Natural killer cell treated with Interleukin-12 subunit alpha and Interleukin-12 subunit beta and Interleukin-15 and Interleukin-18, amount 100 ng/mL, for 72 hours (primary cell): ENCODE results near the gene ZNF718. TPM values are rescaled to one million over a fixed set of nuclear protein-coding genes. Genes with fewer than 3 reads are reported as not detected.
"Not testable (repeated sequence)": the region's sequence is repeated elsewhere in the genome, so short reads cannot be mapped to it uniquely, and the experiment has no call there.

Experiments used
- ATAC-seq, 2 donors: fragments of 150-1000 bp; cut with Tn5 transposase in 1 of 2; sonication (Bioruptor Pico), chemical (Tn5 transposase) in 1 of 2; 2 replicates each; pipeline ENCODE4 v1.10.0; 2021
- DNase-seq: peaks from one replicate; pipeline ENCODE4 v3.0.0; 2022; ENCODE audit warnings: low spot score
- H3K27ac Mint-ChIP-seq, 2 donors: 1 replicate in 1 of 2; 2 replicates in 1 of 2; pipeline ENCODE4 v1.8.0; 2022; ENCODE audit warnings: mixed read lengths in 2 of 2, mild to moderate bottlenecking in 1 of 2, moderate library complexity in 1 of 2
- H3K27me3 Mint-ChIP-seq, 2 donors: 1 replicate in 1 of 2; 2 replicates in 1 of 2; pipeline ENCODE4 v1.8.0; 2022; ENCODE audit warnings: mixed read lengths in 2 of 2
- H3K36me3 Mint-ChIP-seq: one replicate; pipeline ENCODE4 v1.8.0; 2022; ENCODE audit warnings: mixed read lengths
- H3K4me1 Mint-ChIP-seq, 2 donors: 1 replicate in 1 of 2; 2 replicates in 1 of 2; pipeline ENCODE4 v1.8.0; 2022; ENCODE audit warnings: low read depth in 2 of 2, mixed read lengths in 2 of 2, mild to moderate bottlenecking in 1 of 2
- H3K4me3 Mint-ChIP-seq: one replicate; pipeline ENCODE4 v1.8.0; 2022; ENCODE audit warnings: mixed read lengths
- H3K9me3 Mint-ChIP-seq: 2 replicates; pipeline ENCODE4 v1.8.0; 2022; ENCODE audit warnings: mixed read lengths
- total RNA-seq, 2 donors: library from RNA; stranded (reverse); gene quantifications; one replicate each; pipeline ENCODE4 v1.2.3, GENCODE V29; 2022

The ZNF718 gene
- total RNA-seq, 2 donors from 2014 or later: 10.4 to 10.8 TPM

GRCh38 chr4:121408-122084 lies 2.8 kb upstream of the ZNF718 start:
- Mint-ChIP-seq H3K4me3 (peak overlapping the region; percentile 81), H3K9me3 (peaks cover 9% of the 10 kb centered on the region)

DNA sequence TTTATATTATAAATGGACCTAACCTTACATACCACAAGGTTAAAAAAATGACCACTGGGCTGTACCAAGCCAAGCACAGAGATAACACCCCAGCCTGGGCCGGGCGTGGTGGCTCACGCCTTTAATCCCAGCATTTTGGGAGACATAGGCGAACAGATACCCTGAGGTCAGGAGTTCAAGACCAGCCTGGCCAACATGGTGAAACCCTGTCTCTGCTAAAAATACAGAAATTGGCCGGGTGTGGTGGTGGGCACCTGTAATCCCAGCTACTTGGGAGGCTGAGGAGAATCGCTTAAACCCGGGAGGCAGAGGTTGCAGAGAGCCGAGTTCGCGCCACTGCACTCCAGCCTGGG lies 403 bp upstream of the ZNF718 start:
- Mint-ChIP-seq H3K4me1 (peaks cover 33 to 38% of the 10 kb centered on the region in 2 donors), H3K27ac (peak overlapping the region; percentile 93 to 98), H3K36me3 (peaks cover 27% of the 10 kb centered on the region), H3K4me3 (peak overlapping the region; percentile 93)
- not testable (repeated sequence) for DNase-seq, H3K9me3 Mint-ChIP-seq, ATAC-seq, H3K27me3 Mint-ChIP-seq

More at GRCh38 chr4:121408-122084, 2.8 kb upstream of the ZNF718 start:
- H3K36me3 Mint-ChIP-seq: peaks cover 46% of the 10 kb centered on the region
- peak overlapping the region; percentile 83 to 92 for H3K27ac Mint-ChIP-seq
- peak; percentile 87 for DNase-seq
- H3K27me3 Mint-ChIP-seq: no peaks in the 10 kb centered on the region
- ATAC-seq: peak; percentile 74 to 79
- peaks cover 39 to 48% of the 10 kb centered on the region in 2 donors for H3K4me1 Mint-ChIP-seq

- H3K36me3 Mint-ChIP-seq: peaks cover 27% of the 10 kb centered on the region
- peaks cover 33 to 35% of the 10 kb centered on the region in 2 donors for H3K4me1 Mint-ChIP-seq
- ATAC-seq: no peak
- DNase-seq: peak; percentile 61
- H3K27ac Mint-ChIP-seq: peak overlapping the region; percentile 93 to 98
- H3K4me3 Mint-ChIP-seq: peak overlapping the region; percentile 93
- H3K9me3 Mint-ChIP-seq: peaks cover 7% of the 10 kb centered on the region
- H3K27me3 Mint-ChIP-seq: no peaks in the 10 kb centered on the region
Observed at GRCh38 chr4:125091-125771, 930 bp downstream of the ZNF718 start.

DNA sequence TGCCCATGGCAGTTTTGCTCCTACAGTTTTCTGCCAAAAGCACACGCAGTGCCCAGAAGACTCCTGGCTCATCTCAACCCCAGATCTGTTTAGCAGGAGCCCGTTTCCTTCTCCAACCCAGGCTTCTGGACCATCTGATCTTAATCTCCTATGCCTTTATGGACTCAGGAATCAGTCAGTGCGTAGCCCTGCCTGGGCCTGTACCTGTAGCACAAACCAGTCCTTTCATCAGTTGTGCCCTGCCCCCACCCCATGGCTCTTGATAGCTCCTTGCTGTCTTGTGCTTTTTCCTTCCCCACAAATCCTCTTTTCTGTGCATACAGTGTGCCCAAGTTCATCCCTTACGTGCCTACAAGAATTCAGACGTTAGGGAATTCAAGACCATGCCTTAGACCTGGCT lies 1.5 kb downstream of the ZNF718 start:
- H3K4me3 Mint-ChIP-seq: peak overlapping the region; percentile 93
- DNase-seq (no peak), ATAC-seq (no peak)
- no peaks in the 10 kb centered on the region for H3K27me3 Mint-ChIP-seq
- H3K4me1 Mint-ChIP-seq: peaks cover 28 to 29% of the 10 kb centered on the region in 2 donors
- H3K36me3 Mint-ChIP-seq: peaks cover 24% of the 10 kb centered on the region
- peak overlapping the region; percentile 93 to 98 for H3K27ac Mint-ChIP-seq
- peaks cover 6% of the 10 kb centered on the region for H3K9me3 Mint-ChIP-seq

GRCh38 chr4:132483-132882 lies 8.2 kb downstream of the ZNF718 start:
- Mint-ChIP-seq H3K27me3 (no peaks in the 10 kb centered on the region), H3K4me1 (peaks cover 0 to 16% of the 10 kb centered on the region in 2 donors), H3K27ac (no peak overlapping the region), H3K4me3 (no peak overlapping the region), H3K9me3 (no peaks in the 10 kb centered on the region), H3K36me3 (peaks cover 9% of the 10 kb centered on the region)
- DNase-seq (no peak), ATAC-seq (no peak)

- no peak overlapping the region for H3K4me3 Mint-ChIP-seq
- H3K36me3 Mint-ChIP-seq: peaks cover 46% of the 10 kb centered on the region
- ATAC-seq (no peak), DNase-seq (no peak)
- H3K9me3 Mint-ChIP-seq: peaks cover 7% of the 10 kb centered on the region
- H3K27ac Mint-ChIP-seq: peak overlapping the region in 1 of 2 donors; percentile 17
- no peaks in the 10 kb centered on the region for H3K27me3 Mint-ChIP-seq
- H3K4me1 Mint-ChIP-seq: peaks cover 4 to 36% of the 10 kb centered on the region in 2 donors
Observed at GRCh38 chr4:138935-139334, 14.6 kb downstream of the ZNF718 start.

- Mint-ChIP-seq H3K4me3 (no peak overlapping the region), H3K36me3 (peaks cover 54% of the 10 kb centered on the region), H3K4me1 (peaks cover 4 to 36% of the 10 kb centered on the region in 2 donors), H3K27ac (peak overlapping the region in 1 of 2 donors; percentile 74), H3K9me3 (peaks cover 14% of the 10 kb centered on the region), H3K27me3 (no peaks in the 10 kb centered on the region)
- no peak for ATAC-seq
- no peak for DNase-seq
Observed at GRCh38 chr4:139691-140090, 15.4 kb downstream of the ZNF718 start.

DNA sequence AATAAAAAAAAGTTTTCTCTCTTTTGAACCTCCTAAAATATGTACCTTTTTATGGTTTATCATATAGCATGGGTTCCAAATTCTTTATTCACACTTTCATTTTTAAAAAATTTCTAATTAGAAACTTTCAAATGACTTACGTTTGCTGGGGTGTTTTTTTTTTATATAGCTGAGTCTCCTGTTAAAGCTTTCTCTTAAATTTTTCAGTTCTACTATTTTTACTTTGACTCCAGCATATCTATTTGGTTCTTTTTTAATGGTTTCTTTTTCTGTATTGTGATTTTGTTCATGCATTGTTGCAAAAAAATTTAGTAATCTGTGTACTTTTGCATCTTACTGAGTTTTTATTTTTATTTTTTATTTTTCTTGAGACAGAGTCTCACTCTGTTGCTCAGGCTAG lies 22.3 kb downstream of the ZNF718 start:
- Mint-ChIP-seq H3K27me3 (no peaks in the 10 kb centered on the region), H3K27ac (no peak overlapping the region), H3K36me3 (peaks cover 40% of the 10 kb centered on the region), H3K4me1 (no peaks in the 10 kb centered on the region), H3K9me3 (peaks cover 11% of the 10 kb centered on the region), H3K4me3 (no peak overlapping the region)
- no peak for DNase-seq
- ATAC-seq: no peak

- Mint-ChIP-seq H3K27me3 (no peaks in the 10 kb centered on the region), H3K4me1 (no peaks in the 10 kb centered on the region)
Observed at GRCh38 chr4:147233-147632, 22.9 kb downstream of the ZNF718 start.

DNA sequence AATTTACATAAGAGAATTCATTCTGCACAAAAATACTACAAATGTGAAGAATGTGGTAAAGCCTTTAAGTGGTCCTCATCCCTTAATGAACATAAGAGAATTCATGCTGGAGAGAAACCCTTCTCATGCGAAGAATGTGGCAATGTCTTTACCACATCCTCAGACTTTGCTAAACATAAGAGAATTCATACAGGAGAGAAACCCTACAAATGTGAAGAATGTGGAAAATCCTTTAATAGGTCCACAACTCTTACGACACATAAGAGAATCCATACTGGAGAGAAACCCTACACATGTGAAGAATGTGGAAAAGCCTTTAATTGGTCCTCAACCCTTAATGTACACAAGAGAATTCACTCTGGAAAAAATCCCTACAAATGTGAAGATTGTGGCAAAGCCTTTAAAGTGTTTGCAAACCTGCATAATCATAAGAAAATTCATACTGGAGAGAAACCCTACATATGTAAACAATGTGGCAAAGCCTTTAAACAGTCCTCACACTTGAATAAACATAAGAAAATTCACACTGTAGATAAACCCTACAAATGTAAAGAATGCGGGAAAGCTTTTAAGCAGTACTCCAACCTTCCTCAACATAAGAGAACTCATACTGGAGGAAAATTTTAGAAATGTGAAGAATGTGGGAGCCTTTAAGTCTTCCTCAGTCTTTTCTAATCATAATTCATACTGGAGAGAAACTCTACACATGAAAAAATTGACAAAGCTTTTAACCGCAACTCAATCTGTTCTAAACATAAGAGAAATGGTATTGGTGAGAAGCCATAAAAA lies 37.4 kb downstream of the ZNF718 start:
- Mint-ChIP-seq H3K9me3 (peaks cover 7% of the 10 kb centered on the region), H3K4me1 (no peaks in the 10 kb centered on the region), H3K4me3 (no peak overlapping the region), H3K27ac (no peak overlapping the region), H3K27me3 (no peaks in the 10 kb centered on the region), H3K36me3 (peaks cover 54% of the 10 kb centered on the region)
- DNase-seq (no peak), ATAC-seq (no peak)

More at GRCh38 chr4:147233-147632, 22.9 kb downstream of the ZNF718 start:
- DNase-seq: no peak
- Mint-ChIP-seq H3K9me3 (peaks cover 11% of the 10 kb centered on the region), H3K27ac (no peak overlapping the region), H3K4me3 (no peak overlapping the region), H3K36me3 (peaks cover 40% of the 10 kb centered on the region)
- ATAC-seq: no peak

DNA sequence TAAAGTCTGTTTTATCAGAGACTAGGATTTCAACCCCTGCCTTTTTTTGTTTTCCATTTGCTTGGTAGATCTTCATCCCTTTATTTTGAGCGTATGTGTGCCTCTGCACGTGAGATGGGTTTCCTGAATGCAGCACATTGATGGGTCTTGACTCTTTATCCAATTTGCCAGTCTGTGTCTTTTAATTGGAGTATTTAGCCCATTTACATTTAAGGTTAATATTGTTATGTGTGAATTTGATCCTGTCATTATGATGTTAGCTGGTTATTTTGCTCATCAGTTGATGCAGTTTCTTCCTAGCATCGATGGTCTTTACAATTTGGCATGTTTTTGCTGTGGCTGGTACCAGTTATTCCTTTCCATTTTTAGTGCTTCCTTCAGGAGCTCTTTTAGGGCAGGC lies 45.3 kb downstream of the ZNF718 start:
- H3K36me3 Mint-ChIP-seq: peaks cover 61% of the 10 kb centered on the region
- not testable (repeated sequence) for H3K4me3 Mint-ChIP-seq, H3K27ac Mint-ChIP-seq

DNA sequence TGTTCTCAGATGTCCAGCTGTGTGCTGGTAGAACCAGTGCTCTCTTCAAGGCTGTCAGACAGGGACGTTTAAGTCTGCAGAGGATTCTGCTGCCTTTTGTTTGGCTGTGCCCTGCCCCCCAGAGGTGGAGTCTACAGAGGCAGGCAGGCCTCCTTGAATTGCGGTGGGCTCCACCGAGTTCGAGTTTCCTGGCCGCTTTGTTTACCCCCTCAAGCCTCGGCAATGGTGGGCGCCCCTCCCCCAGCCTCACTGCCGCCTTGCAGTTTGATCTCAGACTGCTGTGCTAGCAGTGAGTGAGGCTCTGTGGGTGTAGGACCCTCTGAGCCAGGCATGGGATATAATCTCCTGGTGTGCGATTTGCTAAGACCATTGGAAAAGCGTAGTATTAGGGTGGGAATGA lies 47.0 kb downstream of the ZNF718 start:
- not testable (repeated sequence) for ATAC-seq, H3K4me3 Mint-ChIP-seq, H3K27me3 Mint-ChIP-seq, DNase-seq, H3K4me1 Mint-ChIP-seq, H3K27ac Mint-ChIP-seq
- H3K9me3 Mint-ChIP-seq: peaks cover 34% of the 10 kb centered on the region
- H3K36me3 Mint-ChIP-seq: peaks cover 68% of the 10 kb centered on the region

More for the DNA sequence above, 45.3 kb downstream of the ZNF718 start:
- H3K4me1 Mint-ChIP-seq, H3K27me3 Mint-ChIP-seq, ATAC-seq, DNase-seq: not testable (repeated sequence)
- peaks cover 24% of the 10 kb centered on the region for H3K9me3 Mint-ChIP-seq

DNA sequence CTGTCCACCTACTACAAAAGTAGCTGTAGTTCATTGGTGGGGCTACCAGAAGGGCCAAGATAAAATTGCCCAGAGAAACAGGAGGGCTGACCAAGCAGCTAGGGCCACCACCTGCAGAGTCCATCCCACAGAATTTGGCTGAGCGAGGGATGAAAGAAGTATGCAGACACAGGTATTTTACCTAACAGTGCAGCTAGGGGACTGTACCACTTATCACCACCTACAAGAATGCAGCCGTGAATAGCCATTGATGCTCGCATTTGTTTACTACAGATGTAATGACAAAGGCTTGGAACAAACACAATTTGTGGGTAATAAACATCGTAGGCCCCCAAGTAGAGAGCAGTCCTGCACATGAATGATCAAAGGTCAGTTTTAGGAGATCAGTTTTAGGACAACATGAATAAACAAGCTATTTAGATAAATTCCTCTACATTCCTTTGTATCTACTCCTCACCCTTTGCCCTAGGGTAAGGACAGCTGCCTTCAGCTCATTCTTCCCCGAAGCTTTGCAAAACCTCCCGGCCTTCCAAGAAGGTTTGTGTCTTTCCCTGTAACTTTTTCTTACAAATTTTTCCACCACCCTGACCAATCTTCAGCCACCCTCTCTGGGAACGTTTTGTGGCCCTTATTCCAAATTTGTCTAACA lies 49.5 kb downstream of the ZNF718 start:
- Mint-ChIP-seq H3K4me1 (peaks cover 16% of the 10 kb centered on the region in 2 donors), H3K4me3 (no peak overlapping the region), H3K36me3 (peaks cover 66% of the 10 kb centered on the region), H3K9me3 (peaks cover 44% of the 10 kb centered on the region), H3K27me3 (no peaks in the 10 kb centered on the region), H3K27ac (no peak overlapping the region)
- ATAC-seq (no peak), DNase-seq (no peak)
